OCI-LY3 (cell line): ENCODE results near the gene SPINT3.

Experiments
- H2AFZ ChIP-seq: fragments of 200-600, 300-600 bp; shearing (Covaris generic); 2 replicates; pipeline ENCODE4 v1.6.0; 2014; ENCODE audit warnings: antibody characterized with exemption, low read depth, low read length
- H3K27ac ChIP-seq: fragments of 200-600, 300-600 bp; sonication (generic); 2 replicates; pipeline ENCODE4 v1.5.1; 2014; ENCODE audit warnings: mild to moderate bottlenecking, low read length, moderate library complexity, mixed read lengths
- H3K27me3 ChIP-seq: fragments of 200-600, 300-600 bp; sonication (generic); 2 replicates; pipeline ENCODE4 v1.6.1; 2014; ENCODE audit warnings: low read depth, low read length, mixed read lengths
- H3K36me3 ChIP-seq: fragments of 200-600, 300-600 bp; sonication (generic); replicated peaks from 2 replicates; pipeline ENCODE3; 2014; ENCODE audit warnings: low read depth, low read length, mixed read lengths
- H3K4me1 ChIP-seq: fragments of 300-600, 200-600 bp; sonication (generic); 2 replicates; pipeline ENCODE4 v1.6.1; 2014; ENCODE audit warnings: low read length, mixed read lengths
- H3K4me2 ChIP-seq: fragments of 200-600, 300-600 bp; sonication (generic); 2 replicates; pipeline ENCODE4 v1.6.1; 2014; ENCODE audit warnings: low read length, mixed read lengths
- H3K4me3 ChIP-seq: fragments of 300-600, 200-600 bp; sonication (generic); 2 replicates; pipeline ENCODE4 v1.5.1; 2014; ENCODE audit warnings: antibody characterized with exemption, mild to moderate bottlenecking, low read length, moderate library complexity
- H3K79me2 ChIP-seq: fragments of 300-600, 200-600 bp; shearing (Covaris generic); 2 replicates; pipeline ENCODE4 v1.6.1; 2014; ENCODE audit warnings: mild to moderate bottlenecking, low read length, mixed read lengths
- H3K9ac ChIP-seq: fragments of 300-600, 200-600 bp; shearing (Covaris generic); 2 replicates; pipeline ENCODE4 v1.6.0; 2014; ENCODE audit warnings: mild to moderate bottlenecking, low read length, moderate library complexity
- H3K9me3 ChIP-seq: fragments of 200-600, 300-600 bp; shearing (Covaris generic); 2 replicates; pipeline ENCODE4 v1.6.1; 2014; ENCODE audit warnings: low read length, mixed read lengths; ENCODE audit not compliant: insufficient read depth
- H4K20me1 ChIP-seq: fragments of 200-600, 300-600 bp; sonication (generic); 2 replicates; pipeline ENCODE4 v1.6.1; 2016; ENCODE audit warnings: low read length, mixed read lengths; ENCODE audit not compliant: insufficient read depth
- EZH2phosphoT487 ChIP-seq: fragments of 200-600 bp; shearing (Covaris generic); IDR thresholded peaks from 2 replicates; pipeline ENCODE4 v1.6.1; 2018; ENCODE audit warnings: antibody characterized with exemption, mixed run types, low read depth
- TF ChIP-seq, protein P1 (sequence below): fragments of 200-600, 300-600 bp; sonication (generic); IDR thresholded peaks from 2 replicates; pipeline ENCODE4 v1.5.1; 2014; ENCODE audit warnings: antibody characterized with exemption, low read length, low read depth

The SPINT3 gene, protein sequence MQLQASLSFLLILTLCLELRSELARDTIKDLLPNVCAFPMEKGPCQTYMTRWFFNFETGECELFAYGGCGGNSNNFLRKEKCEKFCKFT

DNA sequence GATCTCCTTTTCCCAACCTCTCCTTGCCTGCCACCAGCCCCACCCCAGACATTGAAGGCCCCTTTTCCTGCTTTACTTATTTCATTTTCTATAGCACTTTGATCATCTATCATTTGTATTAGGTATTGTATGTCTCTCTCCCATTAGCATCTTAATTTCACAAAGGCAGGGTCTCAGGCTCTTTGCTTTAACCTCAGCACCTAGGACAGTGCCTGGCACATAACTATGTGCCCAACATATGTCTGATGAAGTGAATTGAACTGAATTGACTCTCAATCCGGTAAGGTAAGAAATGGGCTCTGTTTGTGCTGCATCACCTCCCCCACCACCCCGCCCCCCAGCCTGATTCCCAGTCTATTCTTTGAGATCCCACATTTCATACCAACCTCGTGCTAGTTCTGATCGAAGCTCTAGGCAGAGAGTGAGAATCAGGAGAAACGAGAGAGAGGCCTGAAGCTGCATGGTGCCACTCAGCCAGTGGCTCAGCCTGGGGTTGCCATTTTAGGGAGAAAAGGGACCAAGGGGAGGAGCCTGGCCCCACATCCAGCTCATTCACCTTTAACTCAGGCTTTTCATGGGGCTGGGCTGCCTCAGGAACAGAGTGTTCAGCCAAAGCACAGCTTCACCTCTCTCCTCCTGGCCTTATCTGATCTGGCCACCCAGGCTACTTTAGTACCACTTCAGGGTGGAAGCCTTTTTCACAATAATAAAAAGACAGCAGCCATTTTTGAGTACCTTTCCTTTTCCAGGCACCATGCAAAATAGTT is at the start of gene SPINT3:
SPINT3 (minus strand) TSS at position 476 of the 767 bp plus-strand sequence; CDS start at position 462, 14 bp downstream.
- H2AFZ ChIP-seq = no peak within 1 kb of the TSS
- peaks cover 68% of the 10 kb centered on the region for H3K27me3 ChIP-seq
- H3K27ac ChIP-seq = no peak within 1 kb of the TSS
- H3K9me3 ChIP-seq = no peaks in the 10 kb centered on the region
- H3K79me2 ChIP-seq = no peaks in the 10 kb centered on the region
- TF ChIP-seq EZH2phosphoT487 = no peak
- TF ChIP-seq, protein P1, sequence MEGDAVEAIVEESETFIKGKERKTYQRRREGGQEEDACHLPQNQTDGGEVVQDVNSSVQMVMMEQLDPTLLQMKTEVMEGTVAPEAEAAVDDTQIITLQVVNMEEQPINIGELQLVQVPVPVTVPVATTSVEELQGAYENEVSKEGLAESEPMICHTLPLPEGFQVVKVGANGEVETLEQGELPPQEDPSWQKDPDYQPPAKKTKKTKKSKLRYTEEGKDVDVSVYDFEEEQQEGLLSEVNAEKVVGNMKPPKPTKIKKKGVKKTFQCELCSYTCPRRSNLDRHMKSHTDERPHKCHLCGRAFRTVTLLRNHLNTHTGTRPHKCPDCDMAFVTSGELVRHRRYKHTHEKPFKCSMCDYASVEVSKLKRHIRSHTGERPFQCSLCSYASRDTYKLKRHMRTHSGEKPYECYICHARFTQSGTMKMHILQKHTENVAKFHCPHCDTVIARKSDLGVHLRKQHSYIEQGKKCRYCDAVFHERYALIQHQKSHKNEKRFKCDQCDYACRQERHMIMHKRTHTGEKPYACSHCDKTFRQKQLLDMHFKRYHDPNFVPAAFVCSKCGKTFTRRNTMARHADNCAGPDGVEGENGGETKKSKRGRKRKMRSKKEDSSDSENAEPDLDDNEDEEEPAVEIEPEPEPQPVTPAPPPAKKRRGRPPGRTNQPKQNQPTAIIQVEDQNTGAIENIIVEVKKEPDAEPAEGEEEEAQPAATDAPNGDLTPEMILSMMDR = no peak
- no peaks in the 10 kb centered on the region for H3K4me1 ChIP-seq
- no peaks in the 10 kb centered on the region for H3K36me3 ChIP-seq
- H4K20me1 ChIP-seq = no peaks in the 10 kb centered on the region
- H3K4me3 ChIP-seq = no peak within 1 kb of the TSS
- no peak within 1 kb of the TSS for H3K9ac ChIP-seq
- H3K4me2 ChIP-seq = no peak within 1 kb of the TSS

DNA sequence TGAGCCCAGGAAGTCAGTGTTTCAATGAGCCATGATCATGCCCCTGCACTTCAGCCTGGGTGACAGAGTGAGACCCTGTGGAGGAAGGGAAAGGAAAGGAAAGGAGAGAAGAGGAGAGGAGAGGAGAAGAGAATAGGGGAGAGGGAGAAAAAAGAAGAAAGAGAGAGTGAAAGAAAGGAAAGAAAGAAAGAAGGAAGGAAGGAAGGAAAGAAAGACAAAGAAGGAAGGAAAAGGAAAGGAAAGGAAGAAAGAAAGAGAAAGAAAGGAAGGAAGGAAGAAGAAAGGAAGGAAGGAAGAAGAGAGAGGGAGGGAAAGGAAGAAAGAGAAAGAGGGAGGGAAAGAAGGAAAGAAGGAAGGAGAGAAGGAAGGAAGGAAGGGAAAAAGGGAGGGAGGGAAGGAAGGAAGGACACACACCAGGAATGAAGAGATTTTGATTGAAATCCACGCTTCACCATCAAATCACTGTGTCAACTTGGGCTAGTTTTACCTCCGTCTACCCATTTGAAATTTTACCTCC is 49.4 kb upstream of the SPINT3 start:
- Histone ChIP-seq H3K9ac (no peak overlapping the region), H2AFZ (no peak overlapping the region), H3K36me3 (no peaks in the 10 kb centered on the region)

DNA sequence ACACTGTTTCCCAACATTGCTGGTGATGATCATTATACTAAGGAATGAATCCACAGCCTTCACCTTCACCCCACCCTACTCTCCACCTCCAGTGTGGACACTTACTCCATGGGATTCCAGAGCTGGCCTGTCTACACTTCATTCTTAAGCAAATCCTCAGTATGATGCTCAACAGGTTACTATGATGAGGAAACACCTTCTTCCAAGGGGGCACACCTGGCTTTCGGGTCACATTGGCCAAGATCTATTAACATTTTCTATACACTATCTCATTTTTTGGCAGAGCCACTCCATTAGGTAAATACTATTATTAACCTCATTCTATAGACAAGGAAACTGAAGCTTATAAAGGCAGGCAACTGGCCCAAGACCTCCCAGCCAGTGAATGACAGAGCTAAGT is 39.8 kb upstream of the SPINT3 start:
- no peak overlapping the region for H3K9ac ChIP-seq
- H2AFZ ChIP-seq = no peak overlapping the region
- H3K9me3 ChIP-seq = no peaks in the 10 kb centered on the region
- H3K27me3 ChIP-seq = peaks cover 60% of the 10 kb centered on the region
- no peak overlapping the region for H3K4me2 ChIP-seq
- H3K4me3 ChIP-seq = no peak overlapping the region
- H3K27ac ChIP-seq = no peak overlapping the region
- H3K36me3 ChIP-seq = no peaks in the 10 kb centered on the region
- TF ChIP-seq EZH2phosphoT487 = no peak
- TF ChIP-seq, protein P1 = no peak
- peaks cover 6% of the 10 kb centered on the region for H3K4me1 ChIP-seq
- H4K20me1 ChIP-seq = 0 out of 2 replicates have a peak, but pooled peaks cover 3% of the 10 kb centered on the region
- H3K79me2 ChIP-seq = no peaks in the 10 kb centered on the region

More for the DNA sequence above, 49.4 kb upstream of the SPINT3 start:
- peaks cover 68% of the 10 kb centered on the region for H3K27me3 ChIP-seq
- no peaks in the 10 kb centered on the region for H3K4me1 ChIP-seq
- TF ChIP-seq, protein P1 = no peak
- no peak for TF ChIP-seq EZH2phosphoT487
- no peak overlapping the region for H3K4me3 ChIP-seq
- no peak overlapping the region for H3K27ac ChIP-seq
- H3K4me2 ChIP-seq = no peak overlapping the region
- no peaks in the 10 kb centered on the region for H4K20me1 ChIP-seq
- no peaks in the 10 kb centered on the region for H3K9me3 ChIP-seq
- H3K79me2 ChIP-seq = no peaks in the 10 kb centered on the region

DNA sequence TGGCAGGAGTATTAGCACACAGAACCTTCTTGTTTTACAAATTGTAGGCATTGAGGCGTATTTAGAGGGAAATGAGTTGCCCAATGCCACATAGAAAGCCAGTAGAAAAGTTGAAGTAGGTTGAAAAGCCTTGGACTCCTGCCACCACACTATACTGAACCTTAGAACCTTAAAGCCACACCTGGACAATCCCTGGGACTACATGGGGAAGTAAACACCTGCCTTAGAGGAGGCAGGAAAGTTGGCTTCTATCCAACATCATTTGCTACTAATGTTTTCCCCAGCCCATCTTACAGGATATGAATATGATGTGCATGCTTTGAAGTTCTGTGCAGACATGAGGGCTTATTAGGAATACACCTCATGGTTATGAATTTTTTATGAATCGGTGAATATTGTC is 37.0 kb upstream of the SPINT3 start:
- Histone ChIP-seq H3K27ac (no peak overlapping the region), H3K4me2 (no peak overlapping the region), H3K27me3 (peaks cover 57% of the 10 kb centered on the region), H3K79me2 (no peaks in the 10 kb centered on the region), H3K4me1 (peaks cover 6% of the 10 kb centered on the region), H2AFZ (no peak overlapping the region), H4K20me1 (no peaks in the 10 kb centered on the region), H3K4me3 (no peak overlapping the region), H3K9ac (no peak overlapping the region), H3K36me3 (no peaks in the 10 kb centered on the region), H3K9me3 (no peaks in the 10 kb centered on the region)
- TF ChIP-seq, protein P1 = no peak
- TF ChIP-seq EZH2phosphoT487 = no peak
